ENCODE data around the gene TSPAN14.

TSPAN14 gene

GRCh38 chr10:80453056-80453841 is 861 bp upstream of the TSPAN14 start:
- no peak for DNase-seq (ENCODE audit: low spot score)
- in situ Hi-C loops (cut with MboI; ENCODE audit: low pct_unique_long_range_greater_than_20kb, low sequenced_read_pairs, unreplicated experiment), result no loop called here
- TF ChIP-seq, protein P1, sequence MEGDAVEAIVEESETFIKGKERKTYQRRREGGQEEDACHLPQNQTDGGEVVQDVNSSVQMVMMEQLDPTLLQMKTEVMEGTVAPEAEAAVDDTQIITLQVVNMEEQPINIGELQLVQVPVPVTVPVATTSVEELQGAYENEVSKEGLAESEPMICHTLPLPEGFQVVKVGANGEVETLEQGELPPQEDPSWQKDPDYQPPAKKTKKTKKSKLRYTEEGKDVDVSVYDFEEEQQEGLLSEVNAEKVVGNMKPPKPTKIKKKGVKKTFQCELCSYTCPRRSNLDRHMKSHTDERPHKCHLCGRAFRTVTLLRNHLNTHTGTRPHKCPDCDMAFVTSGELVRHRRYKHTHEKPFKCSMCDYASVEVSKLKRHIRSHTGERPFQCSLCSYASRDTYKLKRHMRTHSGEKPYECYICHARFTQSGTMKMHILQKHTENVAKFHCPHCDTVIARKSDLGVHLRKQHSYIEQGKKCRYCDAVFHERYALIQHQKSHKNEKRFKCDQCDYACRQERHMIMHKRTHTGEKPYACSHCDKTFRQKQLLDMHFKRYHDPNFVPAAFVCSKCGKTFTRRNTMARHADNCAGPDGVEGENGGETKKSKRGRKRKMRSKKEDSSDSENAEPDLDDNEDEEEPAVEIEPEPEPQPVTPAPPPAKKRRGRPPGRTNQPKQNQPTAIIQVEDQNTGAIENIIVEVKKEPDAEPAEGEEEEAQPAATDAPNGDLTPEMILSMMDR (IDR thresholded peaks at IDR 0.05; ENCODE audit: extremely low read depth, insufficient read depth, missing control alignments), result no peak

- peak; percentile 63 for DNase-seq (ENCODE audit: low spot score)
- in situ Hi-C loops (cut with MboI; ENCODE audit: low pct_unique_long_range_greater_than_20kb, low sequenced_read_pairs, unreplicated experiment), result no loop called here
- TF ChIP-seq, protein P1 (IDR thresholded peaks at IDR 0.05; ENCODE audit: extremely low read depth, insufficient read depth, missing control alignments), result no peak
These were observed 677 bp downstream of the TSPAN14 start for GRCh38 chr10:80454513-80455460.

DNA sequence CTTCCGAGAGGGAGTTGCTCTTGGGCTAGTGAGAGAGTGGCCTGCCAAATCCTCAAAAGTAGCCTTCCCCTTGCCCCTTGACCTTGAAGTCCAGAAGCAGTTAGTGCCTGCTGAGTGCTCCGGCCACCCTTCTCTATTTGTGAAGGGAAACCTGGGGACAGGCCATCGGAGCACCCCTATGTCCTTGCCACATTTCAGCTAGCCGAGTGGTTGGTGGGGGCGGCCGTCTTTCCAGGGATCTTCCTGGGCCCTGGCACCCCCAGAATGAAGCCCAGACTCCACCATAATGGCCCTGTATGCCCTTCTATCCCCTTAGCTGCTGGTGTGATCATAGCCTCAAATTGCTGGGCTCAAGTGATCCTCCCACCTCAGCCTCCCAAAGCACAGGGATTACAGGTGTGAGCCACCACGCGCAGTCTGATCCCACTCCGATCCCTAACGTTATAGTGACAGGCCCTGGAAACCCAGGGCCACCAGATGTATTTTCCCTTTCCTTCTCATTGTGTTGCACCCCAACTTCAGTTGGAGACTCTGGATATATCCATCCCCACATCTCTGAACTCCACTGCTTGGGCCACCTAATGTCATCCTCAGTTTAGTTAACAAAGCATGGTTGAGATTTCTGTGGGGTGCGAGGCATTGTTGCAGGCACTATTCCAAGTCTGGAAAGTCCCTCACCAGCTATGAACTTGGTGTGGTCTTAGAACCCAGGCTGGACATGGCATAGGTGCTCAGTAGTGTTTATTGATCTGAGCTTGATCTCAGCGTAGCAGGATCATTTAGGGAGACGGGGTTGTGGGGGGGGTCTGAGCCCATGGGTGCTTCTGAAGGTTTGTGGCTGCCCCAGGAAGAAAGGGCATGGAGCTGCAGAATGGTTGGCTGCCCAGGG is 1.6 kb downstream of the TSPAN14 start:
- no peak for DNase-seq (ENCODE audit: low spot score)
- in situ Hi-C loops (cut with MboI; ENCODE audit: low pct_unique_long_range_greater_than_20kb, low sequenced_read_pairs, unreplicated experiment), result no loop called here
- TF ChIP-seq, protein P1 (IDR thresholded peaks at IDR 0.05; ENCODE audit: extremely low read depth, insufficient read depth, missing control alignments), result no peak

GRCh38 chr10:80457554-80458262 is 3.6 kb downstream of the TSPAN14 start:
- in situ Hi-C loops (cut with MboI; ENCODE audit: low pct_unique_long_range_greater_than_20kb, low sequenced_read_pairs, unreplicated experiment), result no loop called here
- TF ChIP-seq, protein P1 (IDR thresholded peaks at IDR 0.05; ENCODE audit: extremely low read depth, insufficient read depth, missing control alignments), result no peak

DNA sequence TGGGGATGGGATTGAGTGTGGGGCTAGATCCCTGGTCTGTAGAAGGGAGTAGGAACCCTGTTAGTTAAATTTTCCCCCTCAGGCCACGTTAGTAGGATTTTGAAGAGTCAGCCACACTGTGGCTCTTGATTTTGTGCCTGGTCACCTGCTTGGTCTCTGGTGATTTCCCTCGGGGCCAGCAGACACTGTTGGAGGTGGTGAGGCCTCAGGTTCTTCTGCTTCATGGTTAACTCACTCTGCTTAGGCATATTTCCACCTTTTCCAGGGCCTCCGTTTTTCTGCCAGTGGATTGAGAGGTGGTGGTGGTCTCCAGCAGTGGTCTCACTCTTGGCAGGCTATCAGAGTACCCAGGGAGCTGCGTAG is 4.1 kb downstream of the TSPAN14 start:
- DNase-seq (ENCODE audit: low spot score), result no peak
- TF ChIP-seq, protein P1 (IDR thresholded peaks at IDR 0.05; ENCODE audit: extremely low read depth, insufficient read depth, missing control alignments), result no peak
- in situ Hi-C loops (cut with MboI; ENCODE audit: low pct_unique_long_range_greater_than_20kb, low sequenced_read_pairs, unreplicated experiment), result no loop called here

More at GRCh38 chr10:80457554-80458262, 3.6 kb downstream of the TSPAN14 start:
- DNase-seq (ENCODE audit: low spot score), result no peak
